PC-9 (cell line): Measurements from ENCODE around the gene KHK. TPM values are rescaled to one million over a fixed set of nuclear protein-coding genes. Genes with fewer than 3 reads are reported as not detected.
A peak's percentile ranks its signal among the peaks of the same experiment; 100 is the strongest.

Experiments
- BruUV-seq: library from RNA; stranded (reverse); fragments of 400-500 nt; replicated peaks from 2 replicates; lab custom pipeline; 2021; lab: Mats Ljungman, UMichigan
- CTCF ChIA-PET: fragments of 300-600 bp; sonication (Branson Sonifier 250); formaldehyde crosslinking; loops from one replicate; lab custom pipeline; 2022; ENCODE audit warnings: antibody characterized with exemption; lab: Charles Lee
- POLR2A ChIA-PET: fragments of 300-600 bp; sonication (Branson Sonifier 250); formaldehyde crosslinking; loops from one replicate; lab custom pipeline; 2022; ENCODE audit warnings: antibody characterized with exemption; ENCODE audit not compliant: unreplicated experiment; lab: Charles Lee
- DNase-seq, 2 experiments: peaks; one replicate each; pipeline versions ENCODE4 v3.0.0 to v3.0.0-alpha.2; 2015 to 2022; ENCODE audit warnings: mixed read lengths in 1 of 2
- H2AFZ ChIP-seq: fragments of 200-600 bp; sonication (generic); 2 replicates; pipeline ENCODE4 v1.8.1; 2017; ENCODE audit warnings: antibody characterized with exemption
- H3F3A ChIP-seq: fragments of 200-600 bp; sonication (generic); 2 replicates; pipeline ENCODE4 v1.8.1; 2017; ENCODE audit warnings: antibody characterized with exemption, mild to moderate bottlenecking, low read depth; ENCODE audit not compliant: insufficient read depth
- H3K27ac ChIP-seq: fragments of 200-600 bp; sonication (generic); 2 replicates; pipeline ENCODE4 v1.6.1; 2016; ENCODE audit warnings: mixed run types
- H3K27me3 ChIP-seq: fragments of 200-600 bp; sonication (generic); 2 replicates; pipeline ENCODE4 v1.6.1; 2016; ENCODE audit warnings: low read depth, mixed run types; ENCODE audit not compliant: insufficient read depth
- H3K36me3 ChIP-seq: fragments of 200-600 bp; sonication (generic); 2 replicates; pipeline ENCODE4 v1.6.1; 2016; ENCODE audit warnings: low read depth, mixed run types
- H3K4me1 ChIP-seq: fragments of 200-600 bp; sonication (generic); replicated peaks from 2 replicates; pipeline ENCODE4 v1.6.1; 2016; ENCODE audit warnings: mixed run types; ENCODE audit not compliant: insufficient read depth
- H3K4me2 ChIP-seq: fragments of 200-600 bp; sonication (generic); 2 replicates; pipeline ENCODE4 v1.6.1; 2017; ENCODE audit warnings: mixed run types
- H3K4me3 ChIP-seq: fragments of 200-600 bp; sonication (generic); 2 replicates; pipeline ENCODE4 v1.6.1; 2016; ENCODE audit warnings: mixed run types
- H3K79me2 ChIP-seq: fragments of 200-600 bp; sonication (generic); 2 replicates; pipeline ENCODE4 v1.6.1; 2017; ENCODE audit warnings: low read depth, mixed run types
- H3K9me2 ChIP-seq: fragments of 200-600 bp; sonication (generic); 2 replicates; pipeline ENCODE4 v1.8.1; 2017; ENCODE audit warnings: mild to moderate bottlenecking; ENCODE audit not compliant: insufficient read depth
- H3K9me3 ChIP-seq: fragments of 200-600 bp; sonication (generic); 2 replicates; pipeline ENCODE4 v1.8.1; 2016; ENCODE audit warnings: low read depth; ENCODE audit not compliant: insufficient read depth
- H4K20me1 ChIP-seq: fragments of 200-600 bp; sonication (generic); 2 replicates; pipeline ENCODE4 v1.8.1; 2017; ENCODE audit not compliant: insufficient read depth
- CTCF ChIP-seq: fragments of 200-600 bp; sonication (generic); conservative IDR thresholded peaks from 2 replicates; pipeline ENCODE4 v1.6.1; 2017; ENCODE audit warnings: mixed run types, antibody characterized with exemption, mild to moderate bottlenecking, moderate library complexity
- EZH2 ChIP-seq: fragments of 200-600 bp; sonication (generic); IDR thresholded peaks from 2 replicates; pipeline ENCODE4 v1.8.0; 2017; ENCODE audit warnings: antibody characterized with exemption, low read depth
- intact Hi-C: fragments of 100-400 bp; cut with micrococcal nuclease; formaldehyde crosslinking; loops from one replicate; pipeline ENCODE4 v1.10.0; 2022; ENCODE audit not compliant: unreplicated experiment
- total RNA-seq: library from RNA; stranded (reverse); gene quantifications from 2 replicates; pipeline ENCODE4 v1.2.3, GENCODE V29; 2021

The KHK gene
- total RNA-seq, 1 experiment from 2014 or later: 4.4 TPM

- ChIA-PET POLR2A (no interaction called here), CTCF (no interaction called here)
- Histone ChIP-seq H3K36me3 (no peaks in the 10 kb centered on the region), H3K4me1 (no peaks in the 10 kb centered on the region), H2AFZ (no peak overlapping the region), H3K4me2 (no peak overlapping the region), H4K20me1 (no peaks in the 10 kb centered on the region), H3K4me3 (no peak overlapping the region), H3K27me3 (peaks cover 53% of the 10 kb centered on the region), H3K27ac (no peak overlapping the region), H3K9me2 (no peaks in the 10 kb centered on the region), H3F3A (no peaks in the 10 kb centered on the region), H3K9me3 (no peaks in the 10 kb centered on the region), H3K79me2 (no peaks in the 10 kb centered on the region)
- BruUV-seq: no TSS peak
- intact Hi-C loops: no loop called here
- DNase-seq: no peak
- TF ChIP-seq CTCF: no peak
- TF ChIP-seq EZH2: no peak
These were observed 35.3 kb downstream of the KHK start for GRCh38 chr2:27121906-27122305.

- Histone ChIP-seq H3K36me3 (no peaks in the 10 kb centered on the region), H3K27ac (no peak overlapping the region), H2AFZ (no peak overlapping the region), H3F3A (no peaks in the 10 kb centered on the region), H3K4me1 (no peaks in the 10 kb centered on the region), H3K27me3 (peaks cover 53% of the 10 kb centered on the region), H4K20me1 (no peaks in the 10 kb centered on the region), H3K4me3 (no peak overlapping the region), H3K4me2 (peak overlapping the region; percentile 84; the same call in 1 of the 2 replicates), H3K9me3 (no peaks in the 10 kb centered on the region), H3K79me2 (no peaks in the 10 kb centered on the region), H3K9me2 (no peaks in the 10 kb centered on the region)
- TF ChIP-seq CTCF (no peak), EZH2 (no peak)
- DNase-seq: no peak
- POLR2A ChIA-PET: interaction anchor here (0.6 kb wide), 1 partner anchor 10 kb away, joined by 3 read pairs; no protein-coding TSS in a partner anchor
- intact Hi-C loops: no loop called here
- CTCF ChIA-PET: no interaction called here
- no TSS peak for BruUV-seq
These were observed 36.2 kb downstream of the KHK start for GRCh38 chr2:27122791-27123190.

- Histone ChIP-seq H3K9me3 (no peaks in the 10 kb centered on the region), H3F3A (no peaks in the 10 kb centered on the region), H3K4me3 (peak within 1 kb of the TSS; percentile 59; the same call in 1 of the 2 replicates), H3K4me1 (no peaks in the 10 kb centered on the region), H2AFZ (peak within 1 kb of the TSS; percentile 75), H3K27ac (no peak within 1 kb of the TSS), H3K79me2 (no peaks in the 10 kb centered on the region), H3K9me2 (no peaks in the 10 kb centered on the region), H4K20me1 (no peaks in the 10 kb centered on the region), H3K36me3 (no peaks in the 10 kb centered on the region), H3K4me2 (peak within 1 kb of the TSS; percentile 84), H3K27me3 (peaks cover 49% of the 10 kb centered on the region)
- TF ChIP-seq CTCF (no peak), EZH2 (no peak)
- ChIA-PET CTCF (interaction anchor here (1.0 kb wide), 1 partner anchor 179 kb away, joined by 3 read pairs; no protein-coding TSS in a partner anchor), POLR2A (interaction anchor here (0.6 kb wide), 1 partner anchor 11 kb away, joined by 3 read pairs; no protein-coding TSS in a partner anchor)
- intact Hi-C loops: no loop called here
- no TSS peak for BruUV-seq
- DNase-seq: peak in 1 of 2 experiments; percentile 61
These were observed 37.0 kb downstream of the KHK start, which contains the start of gene ABHD1 for GRCh38 chr2:27123302-27124150. ABHD1 (plus strand) TSS chr2:27123815; CDS start chr2:27123949, 134 bp downstream.
